Hepatocyte (in vitro differentiated cells): Measurements from ENCODE around the gene ZNF177. TPM values are rescaled to one million over a fixed set of nuclear protein-coding genes. Genes with fewer than 3 reads are reported as not detected.

Source experiments
- DNase-seq: peaks from one replicate; pipeline ENCODE4 v3.0.0-alpha.2; 2016; ENCODE audit warnings: low spot score
- H2AFZ ChIP-seq: fragments of 200-600 bp; sonication (generic); 2 replicates; pipeline ENCODE4 v1.6.0; 2016; ENCODE audit warnings: antibody characterized with exemption, mild to moderate bottlenecking
- H3K27ac ChIP-seq: fragments of 200-600 bp; sonication (generic); 2 replicates; pipeline ENCODE4 v1.5.1; 2016; ENCODE audit warnings: mild to moderate bottlenecking
- H3K27me3 ChIP-seq: fragments of 200-600 bp; sonication (generic); 2 replicates; pipeline ENCODE4 v1.6.1; 2016
- H3K36me3 ChIP-seq: fragments of 200-600 bp; sonication (generic); replicated peaks from 2 replicates; pipeline ENCODE4 v1.5.1; 2016; ENCODE audit warnings: low read depth; ENCODE audit not compliant: insufficient read depth
- H3K4me1 ChIP-seq: fragments of 200-600 bp; sonication (generic); 2 replicates; pipeline ENCODE4 v1.5.1; 2016; ENCODE audit warnings: mild to moderate bottlenecking, moderate library complexity; ENCODE audit not compliant: insufficient read depth
- H3K4me2 ChIP-seq: fragments of 200-600 bp; sonication (generic); 2 replicates; pipeline ENCODE4 v1.6.0; 2016
- H3K4me3 ChIP-seq: fragments of 200-600 bp; sonication (generic); 2 replicates; pipeline ENCODE4 v1.5.1; 2016; ENCODE audit warnings: mild to moderate bottlenecking
- H3K79me2 ChIP-seq: fragments of 200-600 bp; sonication (generic); 2 replicates; pipeline ENCODE4 v1.6.0; 2017; ENCODE audit warnings: mild to moderate bottlenecking
- H3K9me2 ChIP-seq: fragments of 200-600 bp; sonication (generic); replicated peaks from 2 replicates; pipeline ENCODE4 v1.6.0; 2017; ENCODE audit warnings: mild to moderate bottlenecking; ENCODE audit not compliant: insufficient read depth
- H3K9me3 ChIP-seq: fragments of 200-600 bp; sonication (generic); 2 replicates; pipeline ENCODE4 v1.5.1; 2016; ENCODE audit warnings: low read depth, mild to moderate bottlenecking
- H4K20me1 ChIP-seq: fragments of 200-600 bp; sonication (generic); 2 replicates; pipeline ENCODE4 v1.6.0; 2016; ENCODE audit warnings: mild to moderate bottlenecking; ENCODE audit not compliant: insufficient read depth, poor library complexity, severe bottlenecking
- CTCF ChIP-seq: fragments of 200-600 bp; sonication (generic); IDR thresholded peaks from 2 replicates; pipeline ENCODE4 v1.5.1; 2016; ENCODE audit warnings: antibody characterized with exemption, mild to moderate bottlenecking; ENCODE audit not compliant: poor library complexity
- EZH2 ChIP-seq: fragments of 200-600 bp; sonication (generic); IDR thresholded peaks from 2 replicates; pipeline ENCODE4 v1.6.1; 2016; ENCODE audit warnings: antibody characterized with exemption, mild to moderate bottlenecking, borderline replicate concordance
- EZH2phosphoT487 ChIP-seq: fragments of 200-600 bp; sonication (generic); IDR thresholded peaks from one replicate; pipeline ENCODE4 v1.6.1; 2018; ENCODE audit warnings: antibody characterized with exemption, mild to moderate bottlenecking, low read depth, moderate library complexity; ENCODE audit not compliant: unreplicated experiment, severe bottlenecking
- WGBS: methylation state at CpG from one replicate; pipeline ENCODE4 v1.1.6; 2016; ENCODE audit warnings: low lambda C conversion rate; ENCODE audit errors: missing lambda C conversion rate; 5-methylcytosine and 5-hydroxymethylcytosine counted together
- polyA plus RNA-seq: library from polyadenylated mRNA; unstranded; fragments of >200 nt; fragmentation: Nextera tagmentation; extraction: Ambion mirVana; gene quantifications from 2 replicates; pipeline ENCODE4 v1.2.1, GENCODE V29; 2016
- total RNA-seq: library from RNA; depleted of rRNA; stranded (reverse); fragments of >200 nt; gene quantifications from 2 replicates; pipeline ENCODE4 v1.2.3, GENCODE V29; 2014

Gene ZNF177
- total and polyA plus RNA-seq, 2 experiments from 2014 or later: 4.2 to 5.2 TPM

DNA sequence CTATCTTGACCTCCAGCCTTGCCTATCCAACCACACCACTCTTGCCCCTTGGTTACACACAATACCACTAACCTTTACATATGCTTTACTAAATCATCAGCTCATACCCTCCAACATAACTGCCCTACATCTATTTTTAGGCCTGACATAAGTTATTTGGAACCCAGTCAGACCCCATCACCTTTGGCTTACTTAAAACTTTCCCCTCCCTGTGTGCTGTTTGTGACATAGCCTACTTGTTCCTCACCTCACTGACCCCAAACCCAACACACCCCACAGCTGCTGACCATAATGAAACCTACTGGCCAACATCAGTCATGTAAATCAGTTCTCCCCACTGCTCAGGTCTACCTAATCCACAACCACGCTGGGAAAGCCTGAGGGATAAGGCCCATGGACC, 67.6 kb downstream of the ZNF177 start:
- WGBS: 100% methylated on average over 1 of the region's 1 CpG
- no peaks in the 10 kb centered on the region for H3K9me2 ChIP-seq
- TF ChIP-seq EZH2: no peak
- no peak for TF ChIP-seq EZH2phosphoT487
- no peak for TF ChIP-seq CTCF

GRCh38 chr19:9431475-9431874, 68.7 kb downstream of the ZNF177 start:
- Histone ChIP-seq H3K9me3 (no peaks in the 10 kb centered on the region), H3K79me2 (peaks cover 34% of the 10 kb centered on the region), H3K4me3 (no peak overlapping the region), H3K27me3 (no peaks in the 10 kb centered on the region), H2AFZ (no peak overlapping the region), H3K4me1 (peaks cover 7% of the 10 kb centered on the region), H3K27ac (no peak overlapping the region), H4K20me1 (no peaks in the 10 kb centered on the region), H3K9me2 (no peaks in the 10 kb centered on the region), H3K4me2 (no peak overlapping the region), H3K36me3 (no peaks in the 10 kb centered on the region)
- 96% methylated on average over 7 of the region's 7 CpGs for WGBS
- peak; percentile 19 for DNase-seq
- no peak for TF ChIP-seq EZH2
- no peak for TF ChIP-seq EZH2phosphoT487
- TF ChIP-seq CTCF: no peak

More for the DNA sequence above, 67.6 kb downstream of the ZNF177 start:
- Histone ChIP-seq H3K27me3 (no peaks in the 10 kb centered on the region), H2AFZ (no peak overlapping the region), H3K79me2 (peaks cover 28% of the 10 kb centered on the region), H3K4me2 (no peak overlapping the region), H3K27ac (no peak overlapping the region), H3K9me3 (no peaks in the 10 kb centered on the region), H3K4me3 (no peak overlapping the region), H3K4me1 (peaks cover 7% of the 10 kb centered on the region), H3K36me3 (no peaks in the 10 kb centered on the region), H4K20me1 (no peaks in the 10 kb centered on the region)
- DNase-seq: no peak

Other genes starting within 250 kb of the ZNF177 start
- gene OR7G1, start 247.2 kb upstream of the ZNF177 start, total RNA-seq: not detected in 2 replicates
- gene OR7G1, start 247.2 kb upstream of the ZNF177 start, polyA plus RNA-seq: not detected in 2 replicates
- gene OR7G3, start 236.1 kb upstream of the ZNF177 start, total RNA-seq: not detected in 2 replicates
- not detected in 2 replicates for gene OR7G3, start 236.1 kb upstream of the ZNF177 start, polyA plus RNA-seq
- 14.6 and 26.6 TPM in 2 replicates for gene ZNF317, start 222.6 kb upstream of the ZNF177 start, total RNA-seq
- 19.8 and 27.5 TPM in 2 replicates for gene ZNF317, start 222.6 kb upstream of the ZNF177 start, polyA plus RNA-seq
- gene OR7D2, start 184.0 kb upstream of the ZNF177 start, total RNA-seq: 0.57 and 0.80 TPM in 2 replicates
- gene OR7D2, start 184.0 kb upstream of the ZNF177 start, polyA plus RNA-seq: 0.17 and 0.34 TPM in 2 replicates
- not detected in 2 replicates for gene OR7D4, start 143.4 kb upstream of the ZNF177 start, total RNA-seq
- gene OR7D4, start 143.4 kb upstream of the ZNF177 start, polyA plus RNA-seq: not detected in 2 replicates
- gene OR7E24, start 112.1 kb upstream of the ZNF177 start, total RNA-seq: not detected in 2 replicates
- not detected in 2 replicates for gene OR7E24, start 112.1 kb upstream of the ZNF177 start, polyA plus RNA-seq
- 8.0 and 9.8 TPM in 2 replicates for gene ZNF699, start 53.2 kb upstream of the ZNF177 start, total RNA-seq
- 0.94 and 1.6 TPM in 2 replicates for gene ZNF699, start 53.2 kb upstream of the ZNF177 start, polyA plus RNA-seq
- 18.1 and 22.7 TPM in 2 replicates for gene ZNF559, start 38.8 kb upstream of the ZNF177 start, total RNA-seq
- 8.9 and 13.1 TPM in 2 replicates for gene ZNF559, start 38.8 kb upstream of the ZNF177 start, polyA plus RNA-seq
- gene ZNF266, start 72.6 kb downstream of the ZNF177 start, total RNA-seq: 21.6 and 28.7 TPM in 2 replicates
- 9.3 and 10.1 TPM in 2 replicates for gene ZNF266, start 72.6 kb downstream of the ZNF177 start, polyA plus RNA-seq
- gene ZNF560, start 135.6 kb downstream of the ZNF177 start, total RNA-seq: not detected in 2 replicates
- gene ZNF560, start 135.6 kb downstream of the ZNF177 start, polyA plus RNA-seq: not detected in 2 replicates
- gene ZNF426, start 175.6 kb downstream of the ZNF177 start, total RNA-seq: 15.0 and 20.2 TPM in 2 replicates
- gene ZNF426, start 175.6 kb downstream of the ZNF177 start, polyA plus RNA-seq: 10.4 and 14.0 TPM in 2 replicates
- 44.9 and 48.0 TPM in 2 replicates for gene ZNF121, start 221.5 kb downstream of the ZNF177 start, total RNA-seq
- 5.4 and 6.1 TPM in 2 replicates for gene ZNF121, start 221.5 kb downstream of the ZNF177 start, polyA plus RNA-seq